OCI-LY1 (cell line): ENCODE measurements around the gene AP3M1.
"Not testable (repeated sequence)": the region's sequence is repeated elsewhere in the genome, so short reads cannot be mapped to it uniquely, and the experiment has no call there.

Experiments
- H2AFZ ChIP-seq: fragments of 200-600 bp; sonication (generic), shearing (Covaris generic); 2 replicates; pipeline ENCODE4 v1.6.0; 2014; ENCODE audit warnings: antibody characterized with exemption, mild to moderate bottlenecking, low read length
- H3F3A ChIP-seq: fragments of 200-600 bp; sonication (generic), shearing (Covaris generic); 2 replicates; pipeline ENCODE4 v1.6.0; 2014; ENCODE audit warnings: mild to moderate bottlenecking, antibody characterized with exemption, low read length, moderate library complexity; ENCODE audit not compliant: insufficient read depth
- H3K27ac ChIP-seq: fragments of 200-600 bp; sonication (generic); 2 replicates; pipeline ENCODE4 v1.5.1; 2014; ENCODE audit warnings: low read length, mixed run types, mild to moderate bottlenecking, low read depth; ENCODE audit not compliant: poor library complexity, severe bottlenecking
- H3K27me3 ChIP-seq: fragments of 200-600 bp; sonication (generic); 2 replicates; pipeline ENCODE4 v1.6.0; 2014; ENCODE audit warnings: antibody characterized with exemption, mild to moderate bottlenecking, low read length, moderate library complexity; ENCODE audit not compliant: insufficient read depth
- H3K36me3 ChIP-seq: fragments of 200-600 bp; sonication (generic); 2 replicates; pipeline ENCODE4 v1.6.1; 2014; ENCODE audit warnings: mild to moderate bottlenecking, antibody characterized with exemption, low read length, moderate library complexity, mixed read lengths; ENCODE audit not compliant: insufficient read depth
- H3K4me1 ChIP-seq: fragments of 200-600 bp; sonication (generic); 2 replicates; pipeline ENCODE4 v1.5.1; 2014; ENCODE audit warnings: mild to moderate bottlenecking, low read length, moderate library complexity; ENCODE audit not compliant: insufficient read depth, severe bottlenecking
- H3K4me2 ChIP-seq: fragments of 200-600 bp; sonication (generic), shearing (Covaris generic); 2 replicates; pipeline ENCODE4 v1.6.1; 2014; ENCODE audit warnings: low read length
- H3K4me3 ChIP-seq: fragments of 200-600 bp; sonication (generic); 2 replicates; pipeline ENCODE4 v1.5.1; 2014; ENCODE audit warnings: low read length, low read depth, mild to moderate bottlenecking, mixed read lengths; ENCODE audit not compliant: poor library complexity, severe bottlenecking
- H3K79me2 ChIP-seq: fragments of 200-600 bp; shearing (Covaris generic); 2 replicates; pipeline ENCODE4 v1.6.1; 2016; ENCODE audit warnings: mixed run types, low read length, mixed read lengths; ENCODE audit not compliant: insufficient read depth
- H3K9ac ChIP-seq: fragments of 200-600 bp; sonication (generic), shearing (Covaris generic); 2 replicates; pipeline ENCODE4 v1.6.1; 2014; ENCODE audit warnings: mild to moderate bottlenecking, low read length, mixed read lengths
- H3K9me2 ChIP-seq: fragments of 200-600 bp; sonication (generic), shearing (Covaris generic); 2 replicates; pipeline ENCODE4 v1.6.1; 2014; ENCODE audit warnings: low read depth, mild to moderate bottlenecking, low read length, mixed read lengths
- H3K9me3 ChIP-seq: fragments of 200-600 bp; shearing (Covaris generic); 2 replicates; pipeline ENCODE4 v1.6.1; 2014; ENCODE audit warnings: low read length, mixed read lengths
- H4K20me1 ChIP-seq: fragments of 200-600 bp; sonication (generic), shearing (Covaris generic); 2 replicates; pipeline ENCODE4 v1.6.0; 2016; ENCODE audit warnings: mild to moderate bottlenecking, low read length; ENCODE audit not compliant: insufficient read depth
- EZH2 ChIP-seq: fragments of 200-600 bp; sonication (generic), shearing (Covaris generic); IDR thresholded peaks from 2 replicates; pipeline ENCODE4 v1.8.0; 2017; ENCODE audit warnings: borderline replicate concordance, mixed run types, mild to moderate bottlenecking, antibody characterized with exemption, low read length, moderate library complexity, mixed read lengths
- TF ChIP-seq, protein P1 (sequence below): fragments of 200-600 bp; sonication (generic), shearing (Covaris generic); IDR thresholded peaks from 2 replicates; pipeline ENCODE4 v1.5.1; 2017; ENCODE audit warnings: mild to moderate bottlenecking, antibody characterized with exemption, low read length, moderate library complexity, mixed read lengths

The AP3M1 gene

DNA sequence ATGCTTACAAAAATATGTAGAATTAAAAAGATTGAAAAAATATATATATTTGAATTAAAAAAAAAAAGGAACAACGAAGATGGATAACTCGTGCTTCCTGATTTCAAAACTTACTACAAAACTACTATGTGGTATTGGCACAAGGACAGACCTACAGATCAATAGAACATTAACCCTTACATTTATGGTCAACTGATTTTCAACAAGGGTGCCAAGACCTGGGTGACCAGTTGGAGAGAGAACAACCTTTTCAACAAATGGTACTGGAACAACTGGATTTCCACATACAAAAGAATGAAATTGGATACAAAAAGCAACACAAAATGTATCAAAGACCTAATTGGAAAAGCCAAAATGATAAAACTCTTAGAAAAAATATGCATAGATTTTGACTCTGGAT, 10.1 kb downstream of the AP3M1 start:
- no peak overlapping the region for H2AFZ ChIP-seq
- H3K27ac ChIP-seq: no peak overlapping the region
- no peaks in the 10 kb centered on the region for H3K9me2 ChIP-seq
- no peak overlapping the region for H3K4me3 ChIP-seq
- H3K4me1 ChIP-seq: no peaks in the 10 kb centered on the region
- peaks cover 50% of the 10 kb centered on the region for H3K36me3 ChIP-seq
- no peaks in the 10 kb centered on the region for H3K27me3 ChIP-seq
- TF ChIP-seq, protein P1, sequence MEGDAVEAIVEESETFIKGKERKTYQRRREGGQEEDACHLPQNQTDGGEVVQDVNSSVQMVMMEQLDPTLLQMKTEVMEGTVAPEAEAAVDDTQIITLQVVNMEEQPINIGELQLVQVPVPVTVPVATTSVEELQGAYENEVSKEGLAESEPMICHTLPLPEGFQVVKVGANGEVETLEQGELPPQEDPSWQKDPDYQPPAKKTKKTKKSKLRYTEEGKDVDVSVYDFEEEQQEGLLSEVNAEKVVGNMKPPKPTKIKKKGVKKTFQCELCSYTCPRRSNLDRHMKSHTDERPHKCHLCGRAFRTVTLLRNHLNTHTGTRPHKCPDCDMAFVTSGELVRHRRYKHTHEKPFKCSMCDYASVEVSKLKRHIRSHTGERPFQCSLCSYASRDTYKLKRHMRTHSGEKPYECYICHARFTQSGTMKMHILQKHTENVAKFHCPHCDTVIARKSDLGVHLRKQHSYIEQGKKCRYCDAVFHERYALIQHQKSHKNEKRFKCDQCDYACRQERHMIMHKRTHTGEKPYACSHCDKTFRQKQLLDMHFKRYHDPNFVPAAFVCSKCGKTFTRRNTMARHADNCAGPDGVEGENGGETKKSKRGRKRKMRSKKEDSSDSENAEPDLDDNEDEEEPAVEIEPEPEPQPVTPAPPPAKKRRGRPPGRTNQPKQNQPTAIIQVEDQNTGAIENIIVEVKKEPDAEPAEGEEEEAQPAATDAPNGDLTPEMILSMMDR: no peak
- no peak for TF ChIP-seq EZH2
- H3K9me3 ChIP-seq: no peaks in the 10 kb centered on the region
- H3K9ac ChIP-seq: no peak overlapping the region
- no peak overlapping the region for H3K4me2 ChIP-seq
- H3K79me2 ChIP-seq: peaks cover 17% of the 10 kb centered on the region
- no peaks in the 10 kb centered on the region for H4K20me1 ChIP-seq
- H3F3A ChIP-seq: no peaks in the 10 kb centered on the region

DNA sequence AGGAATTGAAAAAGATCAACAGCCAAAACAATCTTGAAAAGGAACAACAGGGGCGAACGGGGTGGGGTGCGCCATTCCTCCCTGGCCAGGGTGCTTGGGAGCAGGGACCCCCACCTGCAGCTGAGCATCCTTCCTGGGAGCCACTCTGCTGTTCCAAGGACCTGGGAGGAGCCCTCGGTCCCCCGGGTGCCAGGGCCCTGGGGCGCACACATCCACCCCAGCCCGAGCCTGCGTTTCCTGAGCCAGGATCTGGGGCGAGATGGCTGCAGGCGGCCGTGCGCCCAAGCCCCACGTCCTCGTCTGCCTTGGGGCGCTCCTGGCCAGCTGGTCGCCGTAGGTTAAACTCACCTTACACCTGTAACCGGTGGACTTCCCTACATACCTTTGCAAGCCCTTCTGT, 10.6 kb downstream of the AP3M1 start:
- Histone ChIP-seq H3K9ac (no peak overlapping the region), H3K9me3 (no peaks in the 10 kb centered on the region), H3F3A (no peaks in the 10 kb centered on the region), H3K4me3 (no peak overlapping the region), H3K27ac (no peak overlapping the region), H3K36me3 (peaks cover 49% of the 10 kb centered on the region), H3K27me3 (no peaks in the 10 kb centered on the region), H3K79me2 (peaks cover 11% of the 10 kb centered on the region), H2AFZ (no peak overlapping the region), H3K4me2 (no peak overlapping the region), H3K9me2 (no peaks in the 10 kb centered on the region), H3K4me1 (no peaks in the 10 kb centered on the region), H4K20me1 (no peaks in the 10 kb centered on the region)
- TF ChIP-seq, protein P1: no peak
- TF ChIP-seq EZH2: no peak

DNA sequence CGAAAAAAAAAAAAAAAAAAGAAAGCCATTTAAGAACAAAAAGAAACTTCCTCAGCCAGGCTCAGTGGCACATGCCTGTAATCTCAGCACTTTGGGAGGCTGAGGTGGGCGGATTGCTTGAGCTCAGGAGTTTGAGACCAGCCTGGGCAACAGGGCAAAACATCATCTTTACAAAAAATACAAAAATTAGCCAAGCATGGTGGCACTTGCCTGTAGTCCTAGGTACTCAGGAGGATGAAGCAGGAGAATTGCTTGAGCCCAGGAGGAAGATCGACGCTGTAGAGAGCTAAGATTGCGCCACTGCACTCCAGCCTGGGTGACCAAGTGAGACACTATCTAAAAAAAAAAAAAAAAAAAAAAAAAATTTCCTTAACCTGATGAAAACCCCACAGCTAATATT, 12.0 kb downstream of the AP3M1 start:
- not testable (repeated sequence) for H3K4me3 ChIP-seq, H3K9me2 ChIP-seq, H3K27ac ChIP-seq, H3K9ac ChIP-seq, H2AFZ ChIP-seq, H3K27me3 ChIP-seq, H3K79me2 ChIP-seq, H4K20me1 ChIP-seq, H3K9me3 ChIP-seq, H3K4me2 ChIP-seq, H3F3A ChIP-seq, H3K4me1 ChIP-seq
- H3K36me3 ChIP-seq: peaks cover 59% of the 10 kb centered on the region

DNA sequence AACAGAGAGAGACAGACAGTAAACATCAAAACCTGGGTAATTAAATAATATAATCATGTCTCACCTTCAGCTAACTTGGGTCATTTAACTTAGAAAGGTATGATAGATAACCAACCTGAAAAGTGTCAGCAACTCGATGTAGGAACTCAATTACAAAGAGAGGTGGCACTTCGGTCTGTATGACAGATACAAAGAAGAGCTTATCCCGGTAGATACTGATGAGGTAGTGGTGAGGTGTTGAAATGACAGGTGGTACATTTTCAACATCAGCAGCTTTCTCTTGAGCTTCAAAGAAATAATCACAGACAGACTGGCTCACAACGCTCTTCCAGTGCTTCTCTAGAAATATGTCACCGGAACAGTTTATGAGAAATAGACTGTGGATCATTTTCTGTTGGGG, 12.6 kb downstream of the AP3M1 start:
- Histone ChIP-seq H4K20me1 (no peaks in the 10 kb centered on the region), H2AFZ (no peak overlapping the region), H3K27me3 (no peaks in the 10 kb centered on the region), H3K79me2 (0 out of 2 replicates have a peak, but pooled peaks cover 3% of the 10 kb centered on the region), H3K4me2 (no peak overlapping the region), H3K27ac (no peak overlapping the region), H3K9me3 (no peaks in the 10 kb centered on the region), H3K4me1 (no peaks in the 10 kb centered on the region), H3F3A (no peaks in the 10 kb centered on the region), H3K9me2 (no peaks in the 10 kb centered on the region), H3K9ac (no peak overlapping the region), H3K36me3 (peaks cover 64% of the 10 kb centered on the region), H3K4me3 (no peak overlapping the region)
- no peak for TF ChIP-seq EZH2
- TF ChIP-seq, protein P1: no peak
